KBM-7 (cell line): ENCODE measurements around the gene PRMT3.

Experiments used
- DNase-seq: peaks from one replicate; pipeline ENCODE4 v3.0.0-alpha.2; 2015
- in situ Hi-C: fragments of 300-500 bp; cut with MboI; formaldehyde crosslinking; loops from 2 replicates; pipeline ENCODE4 v1.14.3; 2020; ENCODE audit warnings: low sequenced_read_pairs, low pct_unique_long_range_greater_than_20kb, mixed read lengths

PRMT3 gene

GRCh38 chr11:20558741-20559140 is 171.2 kb downstream of the PRMT3 start:
- in situ Hi-C loops = no loop called here
- no peak for DNase-seq
